ENCODE data around the gene TMEM156.
A peak's percentile ranks its signal among the peaks of the same experiment; 100 is the strongest.

Gene TMEM156

GRCh38 chr4:39063430-39063829, 31.2 kb upstream of the TMEM156 start:
- no peak for DNase-seq (ENCODE audit: low read depth)
- TF ChIP-seq CTCF (IDR thresholded peaks at IDR 0.05; ENCODE audit: low read length, missing control alignments) = no peak
- H3K4me3 ChIP-seq (replicated peaks; ENCODE audit: low read depth, low read length) = no peak overlapping the region

GRCh38 chr4:39062770-39063097, 30.5 kb upstream of the TMEM156 start:
- TF ChIP-seq CTCF (IDR thresholded peaks at IDR 0.05; ENCODE audit: low read length, missing control alignments) = no peak
- H3K4me3 ChIP-seq (replicated peaks; ENCODE audit: low read depth, low read length) = no peak overlapping the region
- DNase-seq (ENCODE audit: low read depth) = no peak

GRCh38 chr4:39062094-39062769, 30.0 kb upstream of the TMEM156 start, which contains the start of gene KLHL5:
KLHL5 (plus strand) TSS chr4:39062232; CDS start chr4:39062653, 421 bp downstream.
- no peak for TF ChIP-seq CTCF (IDR thresholded peaks at IDR 0.05; ENCODE audit: low read length, missing control alignments)
- DNase-seq (ENCODE audit: low read depth) = no peak
- H3K4me3 ChIP-seq (replicated peaks; ENCODE audit: low read depth, low read length) = no peak within 1 kb of the TSS

GRCh38 chr4:39061457-39061856, 29.2 kb upstream of the TMEM156 start:
- no peak for DNase-seq (ENCODE audit: low read depth)
- no peak overlapping the region for H3K4me3 ChIP-seq (replicated peaks; ENCODE audit: low read depth, low read length)
- peak; percentile 8 for TF ChIP-seq CTCF (IDR thresholded peaks at IDR 0.05; ENCODE audit: low read length, missing control alignments)

GRCh38 chr4:39056023-39056422, 23.8 kb upstream of the TMEM156 start:
- no peak overlapping the region for H3K4me3 ChIP-seq (replicated peaks; ENCODE audit: low read depth, low read length)
- TF ChIP-seq CTCF (IDR thresholded peaks at IDR 0.05; ENCODE audit: low read length, missing control alignments) = no peak
- DNase-seq (ENCODE audit: low read depth) = no peak

- no peak overlapping the region for H3K4me3 ChIP-seq (replicated peaks; ENCODE audit: low read depth, low read length)
- TF ChIP-seq CTCF (IDR thresholded peaks at IDR 0.05; ENCODE audit: low read length, missing control alignments) = no peak
- no peak for DNase-seq (ENCODE audit: low read depth)
These were observed 22.3 kb upstream of the TMEM156 start for GRCh38 chr4:39054497-39054896.

- no peak overlapping the region for H3K4me3 ChIP-seq (replicated peaks; ENCODE audit: low read depth, low read length)
These were observed 21.8 kb upstream of the TMEM156 start for GRCh38 chr4:39053983-39054382.

More at GRCh38 chr4:39053983-39054382, 21.8 kb upstream of the TMEM156 start:
- no peak for DNase-seq (ENCODE audit: low read depth)
- no peak for TF ChIP-seq CTCF (IDR thresholded peaks at IDR 0.05; ENCODE audit: low read length, missing control alignments)
